Upper lobe of right lung (tissue), 1 donor: ENCODE results near the gene CCDC50. TPM values are rescaled to one million over a fixed set of nuclear protein-coding genes. Genes with fewer than 3 reads are reported as not detected.

Source experiments
- ATAC-seq: fragments of 200-7000 bp; cut with Tn5 transposase; one replicate; pipeline ENCODE4 v1.9.1; 2020; ENCODE audit warnings: mild to moderate bottlenecking, moderate library complexity
- DNase-seq: peaks from one replicate; pipeline ENCODE4 v3.0.0-alpha.2; 2020
- H3K27ac ChIP-seq: fragments of 200-600 bp; one replicate; pipeline ENCODE4 v1.8.0; 2022
- H3K27me3 ChIP-seq: fragments of 200-600 bp; one replicate; pipeline ENCODE4 v1.8.0; 2022; ENCODE audit warnings: mild to moderate bottlenecking
- H3K36me3 ChIP-seq: fragments of 200-600 bp; one replicate; pipeline ENCODE4 v1.8.0; 2022
- H3K4me1 ChIP-seq: fragments of 200-600 bp; one replicate; pipeline ENCODE4 v1.8.0; 2022
- H3K4me3 ChIP-seq: fragments of 200-600 bp; one replicate; pipeline ENCODE4 v1.8.0; 2022; ENCODE audit warnings: mild to moderate bottlenecking
- H3K9me3 ChIP-seq: fragments of 200-600 bp; one replicate; pipeline ENCODE4 v1.8.0; 2022
- intact Hi-C: fragments of 100-400 bp; cut with DNase I; formaldehyde crosslinking; loops from one replicate; pipeline ENCODE4 v1.11.0; 2022
- total RNA-seq: library from RNA; stranded (reverse); fragmentation: NEBNext Ultra II Directional; extraction: Animal tissue kit (Norgen Biotek cat#: 25700); gene quantifications from one replicate; pipeline ENCODE4 v1.2.1, GENCODE V29; 2021
- TF ChIP-seq, protein P1 (sequence below): fragments of 200-600 bp; IDR thresholded peaks from one replicate; pipeline ENCODE4 v1.8.0; 2022; ENCODE audit warnings: antibody characterized with exemption
- donor health status: DM: no; HTN: yes; CAD: no; lungs with severe emphysema.

The CCDC50 gene
- total RNA-seq, 1 donor from 2014 or later, result 73.2 TPM

DNA sequence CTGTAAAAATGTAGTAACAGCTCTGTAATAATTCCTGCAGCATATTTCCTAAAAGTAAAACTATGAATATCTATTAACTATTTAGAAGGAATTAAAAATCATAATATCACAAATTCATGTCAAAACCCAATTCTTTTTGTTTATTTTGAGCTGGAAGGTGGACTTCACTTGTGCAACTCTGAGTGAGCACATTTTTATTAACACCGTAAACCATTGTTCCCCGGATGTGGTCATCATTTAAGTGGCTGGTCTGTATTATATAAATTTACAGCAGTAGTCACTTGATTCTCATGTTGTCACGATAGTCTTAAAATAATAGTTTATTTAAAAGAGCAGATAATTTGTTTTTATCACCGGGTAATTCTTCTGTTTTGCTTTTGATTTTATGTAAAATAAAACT is 44.1 kb downstream of the CCDC50 start:
- Histone ChIP-seq H3K4me3 (no peak overlapping the region), H3K27me3 (no peaks in the 10 kb centered on the region), H3K4me1 (peaks cover 32% of the 10 kb centered on the region), H3K36me3 (peaks cover 33% of the 10 kb centered on the region), H3K27ac (peak overlapping the region; percentile 1), H3K9me3 (no peaks in the 10 kb centered on the region)
- DNase-seq, result no peak
- TF ChIP-seq, protein P1, sequence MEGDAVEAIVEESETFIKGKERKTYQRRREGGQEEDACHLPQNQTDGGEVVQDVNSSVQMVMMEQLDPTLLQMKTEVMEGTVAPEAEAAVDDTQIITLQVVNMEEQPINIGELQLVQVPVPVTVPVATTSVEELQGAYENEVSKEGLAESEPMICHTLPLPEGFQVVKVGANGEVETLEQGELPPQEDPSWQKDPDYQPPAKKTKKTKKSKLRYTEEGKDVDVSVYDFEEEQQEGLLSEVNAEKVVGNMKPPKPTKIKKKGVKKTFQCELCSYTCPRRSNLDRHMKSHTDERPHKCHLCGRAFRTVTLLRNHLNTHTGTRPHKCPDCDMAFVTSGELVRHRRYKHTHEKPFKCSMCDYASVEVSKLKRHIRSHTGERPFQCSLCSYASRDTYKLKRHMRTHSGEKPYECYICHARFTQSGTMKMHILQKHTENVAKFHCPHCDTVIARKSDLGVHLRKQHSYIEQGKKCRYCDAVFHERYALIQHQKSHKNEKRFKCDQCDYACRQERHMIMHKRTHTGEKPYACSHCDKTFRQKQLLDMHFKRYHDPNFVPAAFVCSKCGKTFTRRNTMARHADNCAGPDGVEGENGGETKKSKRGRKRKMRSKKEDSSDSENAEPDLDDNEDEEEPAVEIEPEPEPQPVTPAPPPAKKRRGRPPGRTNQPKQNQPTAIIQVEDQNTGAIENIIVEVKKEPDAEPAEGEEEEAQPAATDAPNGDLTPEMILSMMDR, result no peak
- no peak for ATAC-seq
- intact Hi-C loops, result no loop called here

DNA sequence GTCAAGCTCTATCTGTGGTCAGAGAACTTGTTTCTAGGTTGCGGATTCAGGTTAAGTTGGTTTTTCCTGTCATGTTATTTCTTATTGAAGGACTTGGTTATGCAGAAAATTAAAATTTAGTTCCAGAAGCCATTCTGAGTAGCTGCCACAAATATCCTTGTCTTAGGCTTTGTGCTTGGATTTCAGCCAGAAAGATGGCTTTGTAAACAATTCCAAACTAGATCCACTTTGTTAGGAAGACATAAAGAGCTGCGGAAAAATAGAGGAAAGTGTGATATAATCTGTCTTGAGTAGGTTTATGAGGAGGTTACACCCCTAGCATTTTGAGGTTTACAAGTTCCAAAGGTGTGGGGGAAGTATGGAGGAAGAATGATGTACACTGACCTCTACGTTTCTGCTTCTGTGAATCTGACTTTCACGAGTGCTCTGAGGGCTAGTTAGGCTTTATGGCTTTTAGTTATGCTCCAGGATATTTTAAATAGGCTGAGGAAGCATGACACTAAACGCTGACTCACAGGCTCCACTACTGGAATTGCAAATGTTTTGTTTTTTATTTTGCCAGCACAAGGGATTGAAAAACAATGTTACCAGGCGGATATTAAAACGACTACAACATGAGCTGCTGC is 47.4 kb downstream of the CCDC50 start:
- Histone ChIP-seq H3K36me3 (peaks cover 32% of the 10 kb centered on the region), H3K9me3 (no peaks in the 10 kb centered on the region), H3K27me3 (no peaks in the 10 kb centered on the region), H3K4me3 (no peak overlapping the region), H3K4me1 (peaks cover 39% of the 10 kb centered on the region), H3K27ac (no peak overlapping the region)
- intact Hi-C loops, result no loop called here
- ATAC-seq (no peak), DNase-seq (no peak)
- TF ChIP-seq, protein P1, result no peak

DNA sequence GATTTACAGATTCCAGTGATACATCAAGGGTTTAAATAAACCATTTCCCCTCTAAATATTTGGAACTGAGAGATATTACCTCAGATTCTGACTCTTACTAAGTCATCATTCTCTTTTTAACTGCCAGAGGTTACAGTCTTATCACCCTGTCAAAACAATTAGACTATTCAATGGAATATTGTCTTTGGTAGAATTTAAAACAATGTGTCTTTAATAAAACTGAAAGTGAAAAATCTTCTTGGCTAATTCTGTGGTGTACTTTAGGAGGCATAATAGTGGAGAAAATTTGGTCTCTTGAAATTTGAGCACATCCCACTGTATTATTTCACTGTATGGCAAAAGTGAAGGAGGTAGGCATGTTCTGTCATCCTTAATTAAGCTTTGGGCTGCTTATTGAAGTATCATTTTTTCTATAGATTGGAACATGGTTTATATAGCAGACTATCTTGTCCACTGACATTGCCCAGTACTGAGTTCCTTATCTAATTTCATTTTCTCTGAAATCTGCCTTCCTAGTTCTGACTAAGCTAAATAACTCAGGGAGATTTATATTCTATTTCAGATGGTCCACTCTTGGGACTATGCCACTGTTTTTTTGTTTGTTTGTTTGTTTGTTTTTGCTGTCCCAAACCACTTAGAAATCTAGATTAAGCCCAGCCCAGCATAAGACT is 49.1 kb downstream of the CCDC50 start:
- intact Hi-C loops, result no loop called here
- H3K4me1 ChIP-seq, result peaks cover 28% of the 10 kb centered on the region

DNA sequence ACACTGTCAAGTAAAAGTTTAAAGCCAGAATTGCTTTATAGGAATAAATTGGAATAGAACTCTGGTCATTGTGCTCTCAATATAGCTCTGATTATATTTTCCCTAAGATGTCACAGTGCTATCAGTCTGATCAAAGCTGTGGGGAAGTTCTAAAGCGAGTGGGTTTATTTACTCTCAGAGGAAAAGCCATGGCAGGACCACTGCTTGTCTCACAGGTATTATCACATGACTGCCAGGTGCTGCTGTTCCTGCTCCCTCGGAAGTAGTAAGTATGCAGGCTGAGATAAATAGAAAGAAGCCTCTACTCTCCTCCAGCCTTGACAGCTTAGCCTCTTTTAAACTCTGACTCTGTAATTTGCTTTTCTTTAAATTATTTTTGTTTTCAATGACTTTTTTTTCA is 50.3 kb downstream of the CCDC50 start:
- H3K27ac ChIP-seq, result no peak overlapping the region
- TF ChIP-seq, protein P1, result no peak
- no peak for ATAC-seq
- no peaks in the 10 kb centered on the region for H3K27me3 ChIP-seq
- intact Hi-C loops, result no loop called here
- H3K9me3 ChIP-seq, result no peaks in the 10 kb centered on the region
- peaks cover 31% of the 10 kb centered on the region for H3K4me1 ChIP-seq
- no peak overlapping the region for H3K4me3 ChIP-seq
- DNase-seq, result no peak
- peaks cover 50% of the 10 kb centered on the region for H3K36me3 ChIP-seq

More for the DNA sequence above, 49.1 kb downstream of the CCDC50 start:
- peak overlapping the region; percentile 15 for H3K27ac ChIP-seq
- ATAC-seq (no peak), DNase-seq (no peak)
- H3K9me3 ChIP-seq, result no peaks in the 10 kb centered on the region
- H3K36me3 ChIP-seq, result peaks cover 47% of the 10 kb centered on the region
- no peaks in the 10 kb centered on the region for H3K27me3 ChIP-seq
- H3K4me3 ChIP-seq, result no peak overlapping the region
- TF ChIP-seq, protein P1, result no peak

DNA sequence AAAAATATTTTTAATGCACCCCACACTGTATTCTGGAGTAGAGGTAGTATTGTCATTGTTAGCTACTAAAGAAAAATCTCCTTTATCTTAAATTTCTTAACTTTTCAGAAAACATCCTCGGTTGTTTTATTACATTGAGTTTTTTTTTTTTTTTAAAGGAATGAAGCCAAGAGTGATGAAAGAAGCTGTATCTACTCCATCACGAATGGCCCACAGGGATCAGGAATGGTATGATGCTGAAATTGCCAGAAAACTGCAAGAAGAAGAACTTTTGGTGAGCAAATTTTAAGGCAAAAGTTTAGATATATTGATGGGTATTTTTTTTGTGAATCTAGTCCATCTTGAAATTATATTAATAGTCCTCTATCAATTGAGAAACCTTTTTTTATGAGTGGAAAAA is 50.8 kb downstream of the CCDC50 start:
- DNase-seq, result no peak
- H3K27me3 ChIP-seq, result no peaks in the 10 kb centered on the region
- no peak overlapping the region for H3K27ac ChIP-seq
- no peak overlapping the region for H3K4me3 ChIP-seq
- H3K36me3 ChIP-seq, result peaks cover 47% of the 10 kb centered on the region
- intact Hi-C loops, result no loop called here
- TF ChIP-seq, protein P1, result no peak
- no peaks in the 10 kb centered on the region for H3K9me3 ChIP-seq
- ATAC-seq, result no peak
- H3K4me1 ChIP-seq, result peaks cover 31% of the 10 kb centered on the region
